Hematopoietic multipotent progenitor cell treated with erythropoietin and hydrocortisone succinate and interleukin-3 and kit ligand, for 6 days (in vitro differentiated cells): ENCODE measurements around the gene CTTNBP2NL.
"Not testable (repeated sequence)": the region's sequence is repeated elsewhere in the genome, so short reads cannot be mapped to it uniquely, and the experiment has no call there.

Experiments used
- DNase-seq: peaks from one replicate; pipeline ENCODE4 v3.0.0-alpha.2; 2015

CTTNBP2NL gene

DNA sequence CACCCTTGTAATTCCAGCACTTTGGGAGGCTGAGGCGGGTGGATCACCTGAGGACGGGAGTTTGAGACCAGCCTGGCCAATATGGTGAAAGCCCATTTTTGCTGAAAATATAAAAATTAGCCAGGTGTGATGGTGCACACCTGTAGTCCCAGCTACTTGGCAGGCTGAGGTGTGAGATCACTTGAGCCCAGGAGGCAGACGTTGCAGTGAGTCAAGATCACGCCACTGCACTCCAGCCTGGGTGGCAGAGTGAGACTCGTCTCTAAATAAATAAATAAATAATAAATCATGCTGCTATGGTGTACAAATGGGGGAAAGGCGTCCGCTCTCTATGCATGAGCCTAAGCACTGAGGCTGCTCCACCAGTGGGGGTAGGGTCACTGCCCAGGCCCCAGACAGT is 74.3 kb downstream of the CTTNBP2NL start:
- DNase-seq: not testable (repeated sequence)

DNA sequence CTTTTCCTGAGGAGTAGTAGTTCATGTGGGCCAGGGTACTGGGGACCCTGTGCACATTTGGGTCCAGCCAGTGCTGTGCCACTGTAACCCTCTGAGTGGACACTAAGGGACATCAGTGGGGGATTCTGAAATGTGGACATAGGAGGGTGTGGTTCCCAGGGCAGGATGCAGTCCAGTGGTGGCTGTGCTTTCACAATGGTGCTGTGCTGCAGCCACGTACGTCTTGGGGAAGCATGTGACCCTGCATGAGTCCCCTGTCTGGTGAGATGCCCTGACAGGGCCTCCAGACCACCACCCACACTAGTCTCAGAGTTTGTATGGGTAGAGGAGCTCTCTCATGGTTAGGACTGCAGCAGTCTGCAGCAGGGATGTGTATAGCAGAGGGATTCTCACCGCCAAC is 75.0 kb downstream of the CTTNBP2NL start:
- DNase-seq: no peak

- no peak for DNase-seq
Observed at GRCh38 chr1:112472142-112472541, 76.1 kb downstream of the CTTNBP2NL start.

- DNase-seq: no peak
Observed at GRCh38 chr1:112477550-112477949, 81.5 kb downstream of the CTTNBP2NL start.

- no peak for DNase-seq
Observed at GRCh38 chr1:112478314-112478713, 82.3 kb downstream of the CTTNBP2NL start.

DNA sequence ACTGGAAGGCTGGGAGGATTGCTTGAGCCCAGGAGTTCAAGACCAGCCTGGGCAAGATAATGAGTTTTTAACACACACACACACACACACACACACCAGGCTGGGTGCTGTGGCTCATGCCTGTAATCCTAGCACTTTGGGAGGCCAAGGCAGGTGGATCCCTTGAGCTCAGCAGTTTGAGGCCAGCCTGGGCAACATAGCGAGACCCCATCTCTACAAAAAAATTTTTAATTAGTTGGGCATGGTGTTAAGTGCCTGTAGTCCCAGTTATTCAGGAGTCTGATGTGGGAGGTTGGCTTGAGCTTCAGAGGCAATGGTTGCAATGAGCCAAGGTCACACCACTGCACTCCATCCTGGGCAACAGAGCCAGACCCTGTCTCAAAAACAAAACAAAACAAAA is 90.0 kb downstream of the CTTNBP2NL start:
- DNase-seq: not testable (repeated sequence)

DNA sequence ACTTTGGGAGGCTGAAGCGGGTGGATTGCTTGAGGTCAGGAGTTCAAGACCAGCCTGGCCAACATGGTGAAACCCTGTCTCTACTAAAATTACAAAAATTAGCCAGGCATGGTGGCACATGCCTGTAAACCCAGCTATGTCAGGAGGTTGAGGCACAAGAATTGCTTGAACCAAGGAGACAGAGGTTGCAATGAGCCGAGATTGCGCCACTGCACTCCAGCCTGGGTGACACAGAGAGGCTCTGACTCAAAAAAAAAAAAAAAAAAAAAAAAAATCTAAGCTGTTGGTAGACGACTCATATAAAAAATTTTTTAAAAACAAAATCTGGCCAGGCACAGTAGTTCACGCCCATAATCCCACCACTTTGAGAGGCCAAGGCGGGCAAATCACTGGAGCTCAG is 91.7 kb downstream of the CTTNBP2NL start:
- DNase-seq: not testable (repeated sequence)

DNA sequence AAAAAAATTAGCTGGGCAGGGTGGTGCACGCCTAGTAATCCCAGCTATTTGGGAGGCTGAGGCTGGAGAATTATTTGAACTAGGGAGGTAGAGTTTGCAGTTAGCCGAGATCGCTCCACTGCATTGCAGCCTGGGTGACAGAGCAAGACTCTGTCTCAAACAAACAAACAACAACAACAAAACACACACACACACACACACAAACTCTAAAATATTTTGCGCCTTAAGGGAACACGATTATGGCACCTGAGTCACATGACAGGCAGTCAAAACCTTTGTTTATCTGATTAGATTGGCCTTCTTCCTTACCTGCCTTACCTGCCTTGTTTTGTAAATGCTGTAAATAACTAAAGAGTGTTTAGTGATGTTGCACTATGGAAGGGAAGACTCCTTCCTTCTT is 92.1 kb downstream of the CTTNBP2NL start:
- no peak for DNase-seq

DNA sequence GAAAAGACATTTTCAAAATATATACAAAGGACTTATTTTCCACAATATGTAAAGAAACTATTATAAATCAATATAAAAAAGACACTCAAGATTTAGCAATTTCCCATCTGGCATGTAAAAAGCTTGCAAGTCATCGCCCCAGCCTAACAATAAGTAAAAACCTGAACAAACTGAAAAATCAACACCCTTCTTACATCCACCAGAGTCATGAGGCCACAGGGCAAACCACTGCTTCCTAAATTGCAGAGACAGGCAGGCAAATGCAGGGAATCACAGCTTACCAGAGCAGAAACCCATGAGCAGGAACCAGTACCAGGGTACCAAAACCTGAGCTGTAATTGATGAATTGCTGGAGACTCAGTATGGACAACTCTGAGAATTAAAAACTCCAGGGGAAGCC is 96.1 kb downstream of the CTTNBP2NL start:
- no peak for DNase-seq

DNA sequence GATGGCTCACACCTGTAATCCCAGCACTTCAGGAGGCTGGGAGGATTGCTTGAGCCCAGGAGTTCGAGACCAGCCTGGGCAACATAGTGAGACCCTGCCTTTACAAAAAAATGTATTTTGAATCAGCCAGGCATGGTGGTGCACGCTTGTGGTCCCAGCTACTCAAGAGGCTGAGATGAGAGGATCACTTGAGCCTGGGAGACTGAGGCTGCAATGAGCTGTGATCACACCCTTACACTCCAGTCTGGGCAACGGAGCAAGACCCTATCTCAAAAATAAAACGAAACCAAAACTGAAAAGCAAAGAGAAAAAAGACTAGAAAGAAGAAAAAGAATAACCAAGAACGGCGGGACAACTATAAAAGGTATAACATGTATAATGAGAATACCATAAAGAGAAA is 97.3 kb downstream of the CTTNBP2NL start:
- no peak for DNase-seq

- DNase-seq: no peak
Observed at GRCh38 chr1:112496290-112496689, 100.3 kb downstream of the CTTNBP2NL start.

GRCh38 chr1:112501810-112502641 is 106.0 kb downstream of the CTTNBP2NL start:
- peak; percentile 65 for DNase-seq

DNA sequence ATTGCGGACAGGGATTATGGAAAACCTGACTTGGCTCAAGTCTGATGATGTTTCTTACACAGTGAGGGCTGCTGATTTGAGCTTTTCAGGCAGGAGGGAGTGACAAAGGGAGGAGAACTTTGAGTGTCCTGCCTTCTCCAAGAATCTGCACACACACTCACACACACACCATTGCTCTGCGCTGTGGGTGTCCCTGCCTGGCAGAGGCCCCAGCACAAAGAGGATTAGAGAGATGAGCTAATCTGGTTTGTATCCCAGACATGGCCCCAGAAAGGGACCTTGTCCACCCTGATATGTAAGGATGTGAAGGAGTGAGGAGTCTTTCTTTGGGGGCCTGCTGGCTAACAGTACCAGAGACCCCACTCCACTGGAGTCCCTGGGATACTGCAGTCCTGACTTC is 106.8 kb downstream of the CTTNBP2NL start:
- no peak for DNase-seq

DNA sequence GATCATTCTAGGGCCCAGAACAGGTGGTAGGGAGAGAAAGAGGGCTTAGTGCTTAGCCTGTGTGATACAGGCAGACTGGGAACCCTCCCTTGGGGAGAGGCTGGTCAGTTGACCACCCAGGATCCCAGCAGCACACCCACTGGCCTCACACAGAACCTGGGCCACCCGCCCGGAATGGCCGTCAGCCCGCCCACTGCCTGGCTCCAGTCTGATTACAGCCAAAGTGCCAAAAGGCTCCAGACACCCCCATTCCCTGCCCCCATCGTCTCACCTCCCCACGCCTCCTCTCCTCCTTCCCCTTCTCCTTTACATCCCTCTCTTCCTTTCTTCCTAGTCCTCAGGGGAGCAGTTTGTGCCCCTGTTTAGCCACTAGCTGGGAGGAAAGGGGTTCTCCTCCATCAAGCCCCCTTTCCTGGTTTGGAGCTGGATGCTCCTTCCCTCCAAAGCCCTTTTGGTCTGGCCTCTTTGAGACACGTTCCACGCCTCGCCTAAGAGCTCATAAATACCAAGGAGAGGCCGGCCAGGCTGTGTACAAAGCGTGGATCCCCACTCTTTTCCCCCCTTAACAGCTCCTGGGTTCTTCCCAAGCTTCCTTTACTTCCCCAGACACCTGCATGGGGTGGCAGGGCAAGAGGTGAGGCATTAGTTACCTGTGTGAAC is 108.1 kb downstream of the CTTNBP2NL start:
- no peak for DNase-seq

DNA sequence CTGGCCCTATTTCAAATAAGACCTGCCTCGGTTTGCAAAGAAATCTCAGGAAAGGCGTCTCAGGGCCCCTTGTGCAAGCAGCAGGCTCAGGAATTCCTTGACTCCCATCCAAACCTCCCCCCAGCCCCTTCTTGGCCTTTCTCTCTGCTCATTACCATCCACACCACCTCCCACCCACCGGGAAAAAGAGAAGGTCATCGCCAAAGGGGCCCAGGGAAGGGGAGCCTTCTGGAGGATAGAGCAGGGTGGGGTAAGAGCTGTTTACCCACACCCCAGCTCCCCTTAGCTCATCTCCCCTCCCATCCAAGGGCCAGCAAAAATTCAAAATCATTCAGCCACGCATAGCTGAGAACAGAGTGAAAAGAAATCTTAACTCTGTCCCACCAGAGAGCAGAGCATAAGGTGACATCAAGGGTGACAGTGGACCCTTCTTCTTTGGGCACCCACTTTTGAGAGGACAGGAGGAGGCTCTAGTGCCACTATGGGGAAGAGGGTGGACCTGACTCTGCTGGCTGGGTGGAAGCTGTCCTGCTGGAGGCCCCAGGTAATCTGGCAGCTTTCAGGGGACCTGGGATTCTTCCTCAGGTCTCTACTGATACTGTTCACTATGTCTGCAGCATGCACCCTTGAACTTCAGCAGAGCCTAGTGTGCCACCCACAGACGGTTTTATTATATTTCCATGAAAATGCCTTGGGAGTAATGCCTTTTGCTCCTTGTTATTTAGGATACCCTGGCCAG is 108.8 kb downstream of the CTTNBP2NL start:
- no peak for DNase-seq

GRCh38 chr1:112505400-112505785 is 109.4 kb downstream of the CTTNBP2NL start:
- no peak for DNase-seq

DNA sequence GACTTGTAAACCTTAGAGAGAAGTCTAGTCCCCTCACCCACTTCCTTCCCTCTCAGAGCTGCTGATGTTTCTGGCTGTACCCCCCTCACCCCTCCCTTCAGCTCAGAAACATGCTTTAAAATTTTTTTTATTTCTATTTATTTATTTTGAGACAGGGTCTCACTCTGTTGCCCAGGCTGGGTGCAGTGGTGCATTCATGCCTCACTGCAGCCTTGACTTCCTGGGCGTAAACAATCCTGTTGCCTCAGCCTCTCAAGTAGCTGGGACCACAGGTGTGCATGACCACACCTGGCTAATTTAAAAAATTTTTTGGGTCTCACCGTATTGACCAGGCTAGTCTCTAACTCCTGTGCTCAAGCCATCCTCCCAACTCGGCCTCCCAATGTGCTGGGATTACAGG is 109.9 kb downstream of the CTTNBP2NL start:
- no peak for DNase-seq

- no peak for DNase-seq
Observed at GRCh38 chr1:112506306-112506705, 110.3 kb downstream of the CTTNBP2NL start.

DNA sequence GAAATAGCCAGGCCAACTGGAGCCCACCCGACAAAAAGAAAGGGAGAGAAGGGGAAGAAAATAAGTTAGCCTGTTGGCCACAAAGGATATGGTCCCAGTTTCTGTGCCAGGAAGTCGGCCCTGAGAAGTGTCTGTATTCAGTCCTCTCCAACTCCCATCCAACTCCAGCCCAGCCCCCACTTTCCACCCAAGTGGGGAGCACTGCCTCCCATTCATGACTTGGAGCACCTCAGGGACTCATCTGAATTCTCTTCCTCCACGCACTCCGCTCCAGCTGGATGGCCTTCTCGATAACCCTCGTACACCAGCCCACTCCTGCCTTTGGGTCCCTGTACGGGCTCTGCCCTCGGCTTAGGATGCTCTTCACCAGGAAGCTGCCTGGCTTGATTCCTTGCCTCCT is 110.7 kb downstream of the CTTNBP2NL start:
- DNase-seq: no peak

DNA sequence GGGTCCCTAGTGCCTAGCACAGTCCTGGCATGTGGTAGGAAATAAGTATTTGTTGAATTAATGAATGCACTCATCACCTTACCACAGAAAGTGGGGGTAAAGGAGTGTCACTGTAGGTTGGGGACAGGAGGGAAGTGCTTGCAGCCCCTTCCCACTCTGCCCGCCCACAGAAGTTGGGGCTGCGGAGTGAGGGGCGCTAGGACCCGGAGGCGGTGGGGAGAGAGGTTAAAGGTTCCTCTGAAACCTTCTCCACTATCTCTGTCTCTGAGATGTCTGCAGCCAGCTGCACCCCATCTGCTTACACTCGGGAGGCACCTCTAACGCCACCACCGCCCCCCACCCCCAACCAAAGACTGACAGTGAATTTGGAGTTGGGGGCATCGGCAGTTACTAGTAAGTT is 111.3 kb downstream of the CTTNBP2NL start:
- no peak for DNase-seq

DNA sequence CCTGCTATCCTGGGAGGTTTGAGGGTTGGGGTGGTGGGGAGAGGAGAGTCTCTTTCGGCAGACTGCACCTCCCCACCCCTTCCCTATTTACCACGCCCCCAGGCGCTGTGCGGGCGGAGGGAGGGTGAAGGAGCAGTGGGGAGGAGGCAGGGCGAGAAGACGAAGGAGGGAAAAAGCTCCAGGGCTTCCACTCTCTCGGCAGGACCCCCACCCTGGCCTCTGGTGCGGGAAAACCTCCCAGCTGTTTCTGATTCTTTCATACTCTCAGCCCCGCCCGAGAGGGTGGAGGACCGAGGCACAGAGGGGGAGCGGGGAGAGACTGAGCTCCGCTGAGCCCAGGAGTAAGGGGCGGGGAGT is 111.9 kb downstream of the CTTNBP2NL start:
- DNase-seq: peak; percentile 18

- peak; percentile 34 for DNase-seq
Observed at GRCh38 chr1:112508278-112509004, 112.4 kb downstream of the CTTNBP2NL start, which contains the start of gene WNT2B. Gene WNT2B, plus strand, starts transcription at chr1:112508965. Its CDS starts 298 bp downstream, at chr1:112509263.
